ENCODE measurements around the gene CTDSPL2.

- TF ChIP-seq ARNT (IDR thresholded peaks at IDR 0.05) (no peak), FOXA1 (IDR thresholded peaks at IDR 0.05) (no peak), FOXK2 (IDR thresholded peaks at IDR 0.05) (no peak), SP1 (IDR thresholded peaks at IDR 0.05) (no peak), BHLHE40 (IDR thresholded peaks at IDR 0.05; ENCODE audit: borderline replicate concordance) (no peak), LEF1 (IDR thresholded peaks at IDR 0.05; ENCODE audit: borderline replicate concordance) (no peak), PKNOX1 (IDR thresholded peaks at IDR 0.05) (no peak), L3MBTL2 (conservative IDR thresholded peaks at IDR 0.05) (no peak), SUZ12 (IDR thresholded peaks at IDR 0.05) (no peak), TARDBP (IDR thresholded peaks at IDR 0.05) (no peak), ZNF384 (IDR thresholded peaks at IDR 0.05) (no peak), FOXM1 (IDR thresholded peaks at IDR 0.05; ENCODE audit: borderline replicate concordance) (no peak)
Observed at GRCh38 chr15:44468709-44469385, 41.4 kb downstream of the CTDSPL2 start.

Data from HEK293T (cell line).